GM21528 (cell line): Measurements from ENCODE around the gene PODNL1.

Experiments
- ATAC-seq: cut with Tn5 transposase; IDR thresholded peaks from one replicate; pipeline ENCODE4 v1.9.1; 2021; ENCODE audit warnings: mild to moderate bottlenecking, moderate library complexity; ENCODE audit not compliant: unreplicated experiment, low FRiP score

PODNL1 gene

GRCh38 chr19:13902993-13903555 is 35.1 kb downstream of the PODNL1 start:
- ATAC-seq = no peak

DNA sequence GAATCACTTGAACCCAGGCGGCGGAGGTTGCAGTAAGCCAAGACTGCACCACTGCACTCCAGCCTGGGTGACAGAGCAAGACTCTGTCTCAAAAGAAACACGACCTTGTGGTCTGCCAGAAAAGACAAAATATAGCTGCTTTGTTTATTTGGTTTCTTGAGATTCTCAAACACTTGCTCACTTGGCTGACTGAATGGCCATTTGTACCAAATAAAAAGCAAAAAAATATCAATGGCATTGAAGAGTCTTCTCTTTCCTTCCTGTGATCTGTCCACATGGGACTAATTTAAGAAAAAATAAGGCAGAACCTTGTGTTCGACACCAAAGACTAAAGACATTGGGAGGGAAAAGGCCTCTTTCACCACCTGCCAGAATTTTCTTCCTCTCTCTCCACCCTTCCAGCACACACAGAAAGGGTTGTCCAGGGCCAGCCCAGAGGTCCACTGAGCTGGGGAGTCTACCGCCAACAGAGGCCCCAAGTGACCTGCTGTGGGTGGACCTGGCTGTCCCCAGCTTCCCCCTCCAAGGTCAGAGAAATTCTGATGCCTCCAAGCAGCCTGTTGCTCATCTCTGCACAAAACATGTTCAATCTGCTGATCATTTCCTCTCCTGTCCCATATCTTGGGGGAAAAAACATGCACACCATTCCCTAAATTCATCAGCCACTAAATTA is 38.2 kb downstream of the PODNL1 start:
- no peak for ATAC-seq

GRCh38 chr19:13899393-13899792 is 38.8 kb downstream of the PODNL1 start:
- no peak for ATAC-seq

DNA sequence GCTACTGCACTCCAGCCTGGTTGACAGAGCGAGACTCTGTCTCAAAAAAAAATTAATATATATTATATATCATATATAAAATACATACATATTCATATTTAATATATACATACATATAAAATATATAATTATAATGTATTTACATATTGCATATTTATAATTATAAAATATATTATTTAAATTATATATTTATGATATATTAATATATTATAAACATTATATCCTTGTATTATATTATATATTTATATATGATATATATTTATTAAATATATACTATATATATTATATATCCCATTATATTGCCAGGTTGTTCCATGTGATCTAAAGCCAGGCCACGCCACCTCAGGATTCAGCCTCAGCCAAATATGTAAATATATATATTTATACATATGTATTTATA is 42.0 kb downstream of the PODNL1 start:
- ATAC-seq = no peak

DNA sequence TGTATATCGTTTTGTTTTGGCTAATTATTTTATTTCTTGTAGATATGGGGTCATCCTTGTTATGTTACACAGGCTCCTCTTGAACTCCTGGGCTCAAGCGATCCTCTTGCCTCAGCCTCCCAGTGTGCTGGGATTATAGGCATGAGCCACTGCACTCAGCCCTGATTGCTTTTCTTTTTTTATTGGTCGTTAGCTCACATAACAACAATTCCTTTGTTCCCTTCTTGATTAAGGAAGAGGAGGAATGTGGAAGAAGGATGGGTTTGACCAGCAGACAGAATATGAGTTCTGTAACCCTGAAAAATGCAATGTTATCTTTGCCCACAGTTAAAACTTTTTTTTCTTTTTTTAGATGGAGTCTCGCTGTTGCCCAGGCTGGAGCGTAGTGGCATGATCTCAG is 43.7 kb downstream of the PODNL1 start:
- ATAC-seq = no peak

DNA sequence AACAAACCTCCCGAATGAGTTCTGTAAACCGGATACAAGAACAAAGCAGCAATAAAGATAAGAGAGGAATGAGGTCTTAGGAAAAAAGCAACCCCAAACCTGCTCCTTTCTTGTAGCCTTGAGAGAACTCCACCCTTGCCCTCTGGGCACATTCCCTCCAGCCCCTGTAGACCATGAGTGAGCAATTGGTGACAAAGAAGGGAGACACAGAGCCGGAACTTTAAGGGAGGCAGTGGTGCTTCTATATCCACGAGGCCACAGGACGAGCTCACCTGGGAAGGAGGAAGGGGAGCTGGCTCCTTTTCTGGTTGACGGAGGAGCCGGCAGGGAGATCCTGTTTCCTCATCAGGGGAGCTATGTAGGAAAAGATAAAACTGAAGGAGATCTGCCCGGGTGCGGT is 45.3 kb downstream of the PODNL1 start:
- no peak for ATAC-seq

GRCh38 chr19:13890136-13890535 is 48.1 kb downstream of the PODNL1 start:
- no peak for ATAC-seq

DNA sequence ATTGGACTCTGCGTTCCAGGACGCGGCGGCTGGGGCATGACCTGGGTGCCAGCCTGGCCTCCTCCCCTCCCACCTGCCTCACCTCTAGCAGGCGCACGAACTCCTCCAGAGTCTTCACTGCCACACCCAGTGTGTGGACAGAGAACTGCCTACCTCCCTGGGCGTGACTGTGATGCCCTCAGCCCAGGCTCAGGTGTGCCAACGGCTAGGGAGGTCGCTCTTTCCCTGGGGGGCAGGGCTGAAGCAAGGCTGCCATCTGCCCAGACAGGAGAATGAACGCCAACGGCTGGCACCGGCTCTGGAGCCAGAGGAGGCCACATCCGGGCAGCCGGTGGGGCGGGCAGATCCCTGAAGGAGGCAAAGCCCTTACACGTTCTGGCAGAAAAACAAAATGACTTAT is 49.9 kb downstream of the PODNL1 start:
- no peak for ATAC-seq

- ATAC-seq = no peak
Measured at GRCh38 chr19:13887517-13887916, 50.7 kb downstream of the PODNL1 start.

DNA sequence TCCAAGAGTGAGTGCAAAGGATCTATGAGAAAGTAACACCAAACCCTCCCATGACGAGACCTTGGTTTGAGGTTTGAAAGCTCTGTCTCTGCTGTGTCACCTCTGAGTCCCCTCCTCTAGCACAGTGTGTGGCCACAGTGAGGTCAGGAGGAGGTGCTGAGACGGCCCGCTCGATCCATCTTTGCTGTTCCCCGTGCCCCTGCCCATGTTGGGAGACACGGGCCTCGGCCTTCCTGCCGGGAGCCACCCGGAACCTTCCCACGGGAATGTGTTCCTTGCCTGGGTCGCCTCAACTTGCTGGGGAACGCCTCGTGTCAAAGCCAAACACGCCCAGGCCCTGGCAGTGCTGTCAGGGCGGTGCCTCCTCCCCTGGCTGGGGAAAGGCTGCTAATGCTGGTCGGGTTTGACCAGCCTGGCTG is 51.2 kb downstream of the PODNL1 start:
- no peak for ATAC-seq

DNA sequence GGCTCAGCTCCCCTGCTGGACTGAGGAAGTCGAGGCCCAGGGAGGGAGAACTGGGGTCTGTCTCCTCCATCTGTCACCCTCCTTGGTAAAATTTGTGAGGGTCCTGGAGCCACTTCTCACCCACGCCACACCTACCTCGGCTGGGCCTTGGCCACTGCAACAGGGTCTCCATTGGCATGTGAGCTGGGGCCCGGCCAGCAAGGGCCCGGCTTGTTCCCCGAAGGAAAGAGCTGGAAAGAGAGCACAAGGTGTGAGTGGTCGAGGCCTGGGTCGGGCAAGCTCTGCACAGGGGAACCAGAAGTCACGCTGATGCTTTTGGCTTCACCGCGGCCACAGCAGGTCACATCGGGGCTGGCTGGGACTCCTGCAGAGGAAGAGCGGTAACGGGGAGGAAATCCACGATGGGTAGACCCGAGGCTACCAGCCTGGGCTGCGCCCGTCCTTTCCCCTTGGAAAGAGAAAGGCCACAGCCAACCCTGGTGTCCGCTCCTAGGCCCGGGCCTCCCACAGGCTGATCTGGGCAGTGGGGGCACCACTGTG is 52.3 kb downstream of the PODNL1 start:
- no peak for ATAC-seq

DNA sequence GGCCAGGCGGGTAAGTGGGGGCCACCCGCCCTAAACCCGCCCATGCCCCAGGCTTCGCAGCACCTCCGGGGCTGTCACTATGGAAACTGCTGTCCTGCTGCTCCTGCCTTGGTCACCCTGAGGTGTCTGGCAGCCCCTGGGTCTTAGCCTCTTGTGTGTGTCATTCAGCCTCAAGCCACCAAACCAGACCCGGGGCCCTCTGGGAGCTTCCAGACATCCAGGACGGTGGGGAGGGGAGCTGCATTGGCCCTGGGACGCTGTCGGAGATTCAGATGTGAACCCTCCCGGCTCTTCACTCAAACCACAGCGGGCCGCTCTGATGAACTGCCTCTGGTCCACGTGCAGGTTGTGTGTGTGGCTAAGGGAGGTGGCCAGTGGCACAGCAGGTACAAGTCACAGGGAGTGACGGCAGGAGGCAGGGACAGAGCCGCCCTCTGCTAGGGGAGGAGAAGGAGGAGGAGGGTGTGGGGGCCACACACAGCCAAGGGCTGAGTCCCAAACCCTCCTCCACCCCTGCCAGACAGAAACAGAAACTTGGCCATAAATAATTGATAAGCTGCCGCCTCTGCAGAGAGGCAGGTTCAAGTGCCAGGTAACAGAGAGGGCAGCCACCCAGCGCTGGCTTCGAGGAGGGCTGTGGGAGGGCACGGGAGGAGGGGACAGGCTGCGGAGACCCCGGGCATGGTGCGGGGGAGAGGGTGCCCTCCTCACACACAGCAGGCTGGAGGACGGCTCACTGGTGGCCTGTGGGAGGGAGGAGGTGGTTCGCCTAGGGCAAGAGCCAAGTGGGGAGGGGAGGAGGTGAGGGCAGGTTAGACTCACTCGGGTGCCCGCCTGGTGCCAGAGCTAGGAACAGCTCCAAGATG is 53.3 kb downstream of the PODNL1 start:
- ATAC-seq = no peak

- no peak for ATAC-seq
Measured at GRCh38 chr19:13883516-13884064, 54.6 kb downstream of the PODNL1 start.

DNA sequence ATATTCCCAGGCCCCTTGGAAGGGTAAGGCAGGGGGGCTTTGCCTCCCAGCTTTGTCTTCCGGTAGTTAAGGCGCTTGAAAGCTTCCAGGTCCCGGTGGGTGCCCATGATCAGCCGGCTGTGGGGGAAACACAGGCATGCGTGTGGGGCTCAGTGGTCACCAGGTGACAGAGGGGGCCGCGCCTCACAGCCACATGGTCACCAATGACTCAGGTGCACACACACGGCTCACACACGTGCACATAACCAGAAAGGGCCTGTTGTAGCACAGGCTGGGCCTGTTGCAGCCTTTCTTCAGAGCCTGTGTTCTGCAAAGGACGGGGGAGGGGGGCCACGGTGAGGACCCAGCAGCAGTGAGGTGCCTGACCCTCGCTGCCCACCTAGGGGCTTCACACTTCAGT is 55.4 kb downstream of the PODNL1 start:
- no peak for ATAC-seq

DNA sequence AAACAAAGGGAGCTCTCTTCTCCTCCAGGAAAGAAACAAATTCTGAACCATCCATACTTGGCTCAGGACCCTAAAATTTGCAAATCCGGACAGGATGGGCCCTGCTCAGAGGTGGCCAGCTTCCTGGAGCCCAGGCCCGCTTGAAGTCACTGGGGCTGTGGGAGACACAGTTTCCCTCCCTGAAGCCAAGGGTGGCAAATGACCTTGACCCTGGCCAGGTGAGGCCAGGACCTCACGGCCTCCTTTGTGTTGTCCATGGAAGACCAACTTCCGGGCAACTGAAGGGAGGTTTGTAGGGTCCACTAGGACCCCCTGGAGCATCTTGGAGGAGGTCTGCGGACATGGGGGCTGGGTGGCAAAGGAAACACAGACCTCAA is 55.8 kb downstream of the PODNL1 start:
- ATAC-seq = no peak

DNA sequence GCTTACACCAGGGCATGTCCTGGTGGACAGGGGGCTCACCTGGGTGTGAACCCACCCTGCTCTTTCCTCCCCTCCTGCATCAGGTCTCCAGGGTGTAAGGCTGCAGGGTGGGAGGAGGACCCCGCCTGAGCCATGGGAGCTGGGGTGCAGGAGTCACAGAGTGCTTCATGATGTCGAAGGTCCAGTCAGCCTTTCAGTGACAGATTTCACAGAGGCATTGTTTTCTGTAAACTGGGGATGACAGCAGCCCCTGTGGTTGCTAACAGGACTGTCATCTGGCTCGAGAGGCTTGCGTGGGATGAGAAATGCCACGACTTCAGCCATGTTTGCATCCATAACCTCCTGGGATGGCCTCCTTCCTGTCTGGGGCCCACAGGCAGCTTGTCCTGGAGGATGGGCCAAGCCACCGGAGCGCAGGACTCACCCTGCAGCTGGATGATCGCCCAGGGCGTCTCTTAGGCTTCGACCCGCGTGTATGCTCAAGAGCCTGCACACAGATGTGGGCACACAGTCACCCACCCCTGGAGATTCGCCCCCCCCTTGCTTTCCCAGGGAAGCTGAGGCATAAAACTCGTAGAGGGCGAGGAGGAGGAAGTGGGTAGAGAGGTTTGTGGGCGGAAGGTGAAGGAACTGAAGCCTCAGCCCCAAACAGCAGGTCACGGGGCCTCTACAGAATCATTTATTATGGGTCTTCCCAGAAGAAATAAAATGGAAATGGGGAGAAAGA is 56.4 kb downstream of the PODNL1 start:
- no peak for ATAC-seq

GRCh38 chr19:13881251-13881691 is 56.9 kb downstream of the PODNL1 start:
- ATAC-seq = no peak
